LNCaP clone FGC (cell line): ENCODE data around the gene FOXL2.

Source experiments
- DNase-seq: peaks from one replicate; pipeline ENCODE4 v3.0.0-alpha.2; 2011; ENCODE audit warnings: low read depth
- H3K4me3 ChIP-seq: 2 replicates; pipeline ENCODE4 v1.5.1; 2011; ENCODE audit warnings: mild to moderate bottlenecking, low read depth, low read length, control low read depth
- TF ChIP-seq, protein P1 (sequence below): IDR thresholded peaks from 2 replicates; pipeline ENCODE4 v1.5.1; 2012; ENCODE audit warnings: mild to moderate bottlenecking; ENCODE audit not compliant: control insufficient read depth, insufficient read depth; ENCODE audit errors: extremely low read depth

FOXL2 gene

DNA sequence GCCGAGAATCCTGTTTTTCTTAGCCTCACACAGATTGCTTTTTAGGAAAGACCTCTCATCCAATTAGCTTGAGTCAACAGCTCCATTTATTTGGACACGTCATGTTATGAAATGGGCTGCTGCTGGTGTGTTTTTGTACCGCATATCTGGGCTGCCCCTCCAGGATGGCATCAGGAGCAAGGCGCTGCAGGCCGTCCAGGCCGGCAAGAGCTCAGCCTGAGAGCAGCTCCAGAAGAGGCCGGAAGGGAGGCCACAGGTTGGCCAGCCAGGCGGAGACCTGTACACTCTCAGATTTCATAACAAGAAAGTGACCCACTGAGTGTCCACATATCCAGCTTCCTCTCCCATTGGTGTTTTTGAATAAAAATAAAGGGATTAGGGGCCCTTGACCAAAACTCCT is 28.4 kb upstream of the FOXL2 start:
- TF ChIP-seq, protein P1, sequence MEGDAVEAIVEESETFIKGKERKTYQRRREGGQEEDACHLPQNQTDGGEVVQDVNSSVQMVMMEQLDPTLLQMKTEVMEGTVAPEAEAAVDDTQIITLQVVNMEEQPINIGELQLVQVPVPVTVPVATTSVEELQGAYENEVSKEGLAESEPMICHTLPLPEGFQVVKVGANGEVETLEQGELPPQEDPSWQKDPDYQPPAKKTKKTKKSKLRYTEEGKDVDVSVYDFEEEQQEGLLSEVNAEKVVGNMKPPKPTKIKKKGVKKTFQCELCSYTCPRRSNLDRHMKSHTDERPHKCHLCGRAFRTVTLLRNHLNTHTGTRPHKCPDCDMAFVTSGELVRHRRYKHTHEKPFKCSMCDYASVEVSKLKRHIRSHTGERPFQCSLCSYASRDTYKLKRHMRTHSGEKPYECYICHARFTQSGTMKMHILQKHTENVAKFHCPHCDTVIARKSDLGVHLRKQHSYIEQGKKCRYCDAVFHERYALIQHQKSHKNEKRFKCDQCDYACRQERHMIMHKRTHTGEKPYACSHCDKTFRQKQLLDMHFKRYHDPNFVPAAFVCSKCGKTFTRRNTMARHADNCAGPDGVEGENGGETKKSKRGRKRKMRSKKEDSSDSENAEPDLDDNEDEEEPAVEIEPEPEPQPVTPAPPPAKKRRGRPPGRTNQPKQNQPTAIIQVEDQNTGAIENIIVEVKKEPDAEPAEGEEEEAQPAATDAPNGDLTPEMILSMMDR = no peak
- no peak overlapping the region for H3K4me3 ChIP-seq
- DNase-seq = no peak

DNA sequence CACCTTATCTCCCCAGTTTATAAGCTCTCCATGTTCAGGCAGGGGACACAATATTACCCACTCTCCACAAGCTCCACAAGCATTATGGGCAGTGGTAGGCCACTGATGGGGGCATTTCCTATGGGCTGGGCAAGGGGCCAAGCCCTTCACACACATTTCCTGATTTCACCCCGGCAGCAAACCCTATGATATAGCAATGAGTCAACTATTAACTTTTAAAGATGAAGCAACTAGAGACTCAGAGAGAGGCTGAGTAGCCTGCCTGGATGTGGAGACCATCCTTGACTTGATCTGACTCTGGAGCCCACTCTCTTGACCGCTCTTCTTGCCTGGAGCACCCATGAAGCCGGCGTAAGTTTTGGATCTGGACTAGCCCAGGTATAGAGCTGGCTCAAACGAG is 27.5 kb upstream of the FOXL2 start:
- no peak for DNase-seq
- no peak overlapping the region for H3K4me3 ChIP-seq
- TF ChIP-seq, protein P1 = no peak

DNA sequence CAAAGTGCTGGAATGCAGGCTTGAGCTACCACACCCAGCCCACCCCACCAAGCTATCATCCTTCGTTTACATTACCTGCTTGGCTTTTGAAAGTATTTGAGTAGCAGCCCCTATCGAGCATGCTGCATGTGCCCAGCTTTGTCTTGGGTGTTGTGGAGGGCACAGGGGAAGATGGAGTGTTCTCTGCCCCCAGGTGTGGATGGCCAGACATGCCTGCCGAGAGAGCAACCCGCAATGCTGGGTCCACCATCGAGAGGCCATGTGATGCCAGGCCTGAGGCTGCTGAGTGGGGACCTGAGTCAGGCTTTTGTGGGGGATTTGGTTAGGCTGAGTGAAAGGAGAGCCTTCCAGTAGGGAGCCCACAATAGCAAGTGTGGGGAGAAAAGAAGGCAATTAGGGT is 26.0 kb upstream of the FOXL2 start:
- no peak overlapping the region for H3K4me3 ChIP-seq
- TF ChIP-seq, protein P1 = no peak
- no peak for DNase-seq

DNA sequence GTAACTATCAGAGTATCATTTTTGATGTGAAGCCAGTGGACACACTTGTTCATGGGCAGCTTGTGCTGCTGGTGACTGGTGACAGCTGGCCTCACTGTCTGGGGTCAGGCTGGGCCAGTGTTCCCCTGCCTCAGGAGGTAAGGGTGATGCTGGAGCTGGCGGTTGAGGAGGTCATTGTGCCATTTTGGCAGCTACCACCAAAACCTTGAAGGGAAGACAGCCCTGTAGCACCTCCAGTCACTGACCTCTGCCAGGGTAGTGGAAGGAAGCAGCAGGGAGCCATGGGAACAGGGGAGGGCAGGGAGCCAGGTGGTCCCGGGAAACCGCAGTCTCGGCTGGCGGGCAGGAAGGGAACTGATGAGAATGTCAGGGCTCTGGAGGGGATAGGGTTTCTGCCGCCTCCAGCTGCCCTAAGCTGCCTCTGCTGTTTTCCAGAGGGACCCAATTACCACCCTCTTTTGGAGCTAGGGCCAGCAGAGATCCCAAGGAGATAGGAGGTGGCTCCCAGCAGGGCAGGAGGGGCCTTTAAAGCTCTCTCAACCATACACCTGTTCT is 24.9 kb upstream of the FOXL2 start:
- no peak overlapping the region for H3K4me3 ChIP-seq
- DNase-seq = no peak
- TF ChIP-seq, protein P1 = no peak

DNA sequence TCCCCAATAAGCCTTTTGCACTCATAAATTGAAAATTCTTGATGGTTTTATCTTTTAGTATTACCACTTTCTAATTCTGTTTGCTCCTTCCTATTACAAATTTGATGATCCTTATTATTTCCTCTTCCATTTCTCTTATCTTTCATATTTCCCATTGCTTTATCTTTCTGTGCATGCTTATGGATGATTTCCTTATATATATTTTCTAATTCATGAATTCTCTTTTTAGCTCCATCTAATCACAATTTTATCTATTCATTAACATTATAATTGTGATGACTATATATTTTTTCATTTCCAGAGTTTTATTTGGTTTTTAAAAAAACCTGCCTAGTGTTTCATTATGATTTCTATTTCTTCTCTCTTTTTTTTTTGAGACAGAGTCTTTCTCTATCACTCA is 18.0 kb upstream of the FOXL2 start:
- no peak overlapping the region for H3K4me3 ChIP-seq
- TF ChIP-seq, protein P1 = no peak
- DNase-seq = no peak

DNA sequence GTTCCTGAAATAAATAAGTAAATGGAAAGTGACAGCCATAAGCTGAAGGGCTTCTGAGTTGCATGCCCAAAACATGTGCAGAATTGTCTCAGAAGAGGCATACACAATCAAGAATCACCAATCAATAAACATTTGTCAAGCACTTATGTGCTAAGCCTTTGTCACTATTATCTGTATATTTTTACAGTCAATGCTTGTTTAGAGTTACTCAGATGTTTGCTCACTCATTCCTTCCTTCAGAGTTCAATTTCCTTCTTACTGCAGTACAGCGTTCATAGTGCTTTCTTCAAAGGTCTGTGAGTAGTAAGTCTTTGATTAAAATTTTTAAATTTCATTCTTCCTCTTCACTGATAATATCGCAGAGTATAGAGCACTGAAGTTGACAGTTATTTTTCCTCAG is 17.3 kb upstream of the FOXL2 start:
- TF ChIP-seq, protein P1 = no peak
- H3K4me3 ChIP-seq = no peak overlapping the region

DNA sequence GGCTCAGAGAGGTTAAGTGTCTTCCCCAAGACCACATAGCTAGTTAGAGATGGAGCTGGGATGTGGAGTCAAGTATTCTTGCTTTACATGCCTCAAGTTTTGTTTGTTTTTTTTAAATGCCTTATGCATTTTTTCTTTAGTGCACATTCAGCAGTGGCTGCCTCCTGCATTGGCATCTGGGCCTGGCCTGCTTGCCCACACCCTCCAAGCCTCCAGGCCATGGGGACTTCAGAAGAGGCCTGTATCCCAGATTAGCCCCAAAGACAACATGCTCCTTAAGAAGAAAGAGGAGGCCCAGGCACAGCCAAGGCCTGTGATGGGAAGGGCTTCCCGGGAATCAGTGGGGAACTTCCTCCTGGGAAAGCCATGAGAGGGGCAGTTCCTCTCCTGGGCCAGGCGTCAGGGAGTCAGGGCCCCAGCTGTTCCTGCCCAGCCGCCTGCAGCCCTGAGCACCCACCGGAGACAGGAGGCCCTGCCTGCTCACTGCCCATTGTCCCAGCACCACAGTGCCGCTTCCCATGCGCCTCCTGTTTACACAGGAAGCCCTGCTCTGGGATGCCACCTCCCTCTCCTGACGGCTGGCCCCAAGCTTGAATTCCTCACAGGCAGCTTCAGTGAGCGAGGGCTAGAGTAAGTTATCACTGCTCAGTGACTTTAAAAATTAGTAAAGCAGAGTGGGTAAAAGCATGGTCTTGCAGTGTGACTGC is 16.1 kb upstream of the FOXL2 start:
- TF ChIP-seq, protein P1 = no peak
- no peak overlapping the region for H3K4me3 ChIP-seq
- no peak for DNase-seq

More for the DNA sequence above, 17.3 kb upstream of the FOXL2 start:
- no peak for DNase-seq
